Measurements from ENCODE around the gene DNAJB2.

The DNAJB2 gene

GRCh38 chr2:219261024-219261855, 17.9 kb upstream of the DNAJB2 start:
- Histone ChIP-seq H3K9me2 (replicated peaks; ENCODE audit: low read depth, low read length) (no peaks in the 10 kb centered on the region), H3K9me3 (ENCODE audit: insufficient read depth, low read depth, low read length) (no peaks in the 10 kb centered on the region), H2AFZ (ENCODE audit: low read length) (no peak overlapping the region), H3F3A (ENCODE audit: low read depth) (no peaks in the 10 kb centered on the region), H3K27me3 (ENCODE audit: insufficient read depth, low read length, poor library complexity, severe bottlenecking) (no peaks in the 10 kb centered on the region), H3K4me1 (ENCODE audit: insufficient read depth, low read length, poor library complexity, severe bottlenecking) (peaks cover 4% of the 10 kb centered on the region), H3K9ac (ENCODE audit: low read depth, low read length, poor library complexity, severe bottlenecking) (no peak overlapping the region), H3K36me3 (ENCODE audit: insufficient read depth, low read length) (no peaks in the 10 kb centered on the region), H3K4me2 (ENCODE audit: low read depth, low read length, poor library complexity, severe bottlenecking) (no peak overlapping the region), H3K4me3 (ENCODE audit: low read length, poor library complexity, severe bottlenecking) (no peak overlapping the region), H3K79me2 (ENCODE audit: insufficient read depth, low read length) (no peaks in the 10 kb centered on the region), H4K20me1 (ENCODE audit: insufficient read depth, low read length, poor library complexity, severe bottlenecking) (no peaks in the 10 kb centered on the region)
- TF ChIP-seq CTCF (conservative IDR thresholded peaks at IDR 0.05; ENCODE audit: low read length): no peak
- no peak for TF ChIP-seq EZH2phosphoT487 (IDR thresholded peaks at IDR 0.05; ENCODE audit: borderline replicate concordance)

GRCh38 chr2:219266232-219266631, 12.9 kb upstream of the DNAJB2 start:
- no peak overlapping the region for H3K4me2 ChIP-seq (ENCODE audit: low read depth, low read length, poor library complexity, severe bottlenecking)
- TF ChIP-seq CTCF (conservative IDR thresholded peaks at IDR 0.05; ENCODE audit: low read length) (no peak), EZH2phosphoT487 (IDR thresholded peaks at IDR 0.05; ENCODE audit: borderline replicate concordance) (no peak)

GRCh38 chr2:219266886-219267285, 12.3 kb upstream of the DNAJB2 start:
- TF ChIP-seq EZH2phosphoT487 (IDR thresholded peaks at IDR 0.05; ENCODE audit: borderline replicate concordance) (no peak), CTCF (conservative IDR thresholded peaks at IDR 0.05; ENCODE audit: low read length) (no peak)
- no peaks in the 10 kb centered on the region for H3K9me2 ChIP-seq (replicated peaks; ENCODE audit: low read depth, low read length)
- no peaks in the 10 kb centered on the region for H3K4me1 ChIP-seq (ENCODE audit: insufficient read depth, low read length, poor library complexity, severe bottlenecking)
- H3K9ac ChIP-seq (ENCODE audit: low read depth, low read length, poor library complexity, severe bottlenecking): no peak overlapping the region
- H3F3A ChIP-seq (ENCODE audit: low read depth): no peaks in the 10 kb centered on the region
- H3K27me3 ChIP-seq (ENCODE audit: insufficient read depth, low read length, poor library complexity, severe bottlenecking): no peaks in the 10 kb centered on the region
- H3K4me3 ChIP-seq (ENCODE audit: low read length, poor library complexity, severe bottlenecking): no peak overlapping the region
- H4K20me1 ChIP-seq (ENCODE audit: insufficient read depth, low read length, poor library complexity, severe bottlenecking): no peaks in the 10 kb centered on the region
- no peak overlapping the region for H3K4me2 ChIP-seq (ENCODE audit: low read depth, low read length, poor library complexity, severe bottlenecking)
- no peaks in the 10 kb centered on the region for H3K36me3 ChIP-seq (ENCODE audit: insufficient read depth, low read length)
- H3K79me2 ChIP-seq (ENCODE audit: insufficient read depth, low read length): no peaks in the 10 kb centered on the region
- no peak overlapping the region for H2AFZ ChIP-seq (ENCODE audit: low read length)
- no peaks in the 10 kb centered on the region for H3K9me3 ChIP-seq (ENCODE audit: insufficient read depth, low read depth, low read length)

More at GRCh38 chr2:219266232-219266631, 12.9 kb upstream of the DNAJB2 start:
- Histone ChIP-seq H3F3A (ENCODE audit: low read depth) (no peaks in the 10 kb centered on the region), H2AFZ (ENCODE audit: low read length) (no peak overlapping the region), H3K36me3 (ENCODE audit: insufficient read depth, low read length) (no peaks in the 10 kb centered on the region), H3K9ac (ENCODE audit: low read depth, low read length, poor library complexity, severe bottlenecking) (no peak overlapping the region), H3K9me2 (replicated peaks; ENCODE audit: low read depth, low read length) (no peaks in the 10 kb centered on the region), H3K9me3 (ENCODE audit: insufficient read depth, low read depth, low read length) (no peaks in the 10 kb centered on the region), H3K79me2 (ENCODE audit: insufficient read depth, low read length) (no peaks in the 10 kb centered on the region), H3K4me1 (ENCODE audit: insufficient read depth, low read length, poor library complexity, severe bottlenecking) (peaks cover 1% of the 10 kb centered on the region), H4K20me1 (ENCODE audit: insufficient read depth, low read length, poor library complexity, severe bottlenecking) (no peaks in the 10 kb centered on the region), H3K27me3 (ENCODE audit: insufficient read depth, low read length, poor library complexity, severe bottlenecking) (no peaks in the 10 kb centered on the region), H3K4me3 (ENCODE audit: low read length, poor library complexity, severe bottlenecking) (no peak overlapping the region)
